HEK293 (cell line): Measurements from ENCODE around the gene SUPT5H.
A peak's percentile ranks its signal among the peaks of the same experiment; 100 is the strongest.

ENCODE experiments used
- GLI2 ChIP-seq: fragments of 450-650 bp; formaldehyde crosslinking; IDR thresholded peaks from 2 replicates; pipeline ENCODE4; 2017; ENCODE audit warnings: missing biosample characterization, missing genetic modification characterization, low read depth, borderline replicate concordance
- KLF1 ChIP-seq: fragments of 450-650 bp; formaldehyde crosslinking; IDR thresholded peaks from 2 replicates; pipeline ENCODE4 v1.5.1; 2016; ENCODE audit warnings: missing biosample characterization, missing genetic modification characterization
- KLF16 ChIP-seq: fragments of 450-650 bp; formaldehyde crosslinking; IDR thresholded peaks from 2 replicates; pipeline ENCODE4 v1.5.1; 2017; ENCODE audit warnings: missing biosample characterization, missing genetic modification characterization
- KLF7 ChIP-seq: fragments of 450-650 bp; formaldehyde crosslinking; IDR thresholded peaks from 2 replicates; pipeline ENCODE4 v1.5.1; 2016; ENCODE audit warnings: missing biosample characterization, missing genetic modification characterization, borderline replicate concordance
- MYNN ChIP-seq: fragments of 450-650 bp; formaldehyde crosslinking; IDR thresholded peaks from 2 replicates; pipeline ENCODE4 v1.5.1; 2016; ENCODE audit warnings: missing biosample characterization, missing genetic modification characterization, borderline replicate concordance
- RBAK ChIP-seq: fragments of 450-650 bp; formaldehyde crosslinking; IDR thresholded peaks from 2 replicates; pipeline ENCODE4 v1.5.1; 2016; ENCODE audit warnings: missing biosample characterization, missing genetic modification characterization
- SP2 ChIP-seq: fragments of 450-650 bp; formaldehyde crosslinking; IDR thresholded peaks from 2 replicates; pipeline ENCODE4 v1.5.1; 2016; ENCODE audit warnings: missing biosample characterization, missing genetic modification characterization
- SP3 ChIP-seq: fragments of 450-650 bp; formaldehyde crosslinking; IDR thresholded peaks from 2 replicates; pipeline ENCODE4 v1.5.1; 2016; ENCODE audit warnings: missing biosample characterization, missing genetic modification characterization
- WT1 ChIP-seq: fragments of 450-650 bp; formaldehyde crosslinking; IDR thresholded peaks from 2 replicates; pipeline ENCODE4 v1.5.1; 2016; ENCODE audit warnings: missing biosample characterization, missing genetic modification characterization
- ZNF138 ChIP-seq: fragments of 450-650 bp; formaldehyde crosslinking; IDR thresholded peaks from 2 replicates; pipeline ENCODE4 v1.5.1; 2016; ENCODE audit warnings: missing biosample characterization, missing genetic modification characterization, borderline replicate concordance
- ZNF23 ChIP-seq: fragments of 450-650 bp; formaldehyde crosslinking; IDR thresholded peaks from 2 replicates; pipeline ENCODE4 v1.5.1; 2016; ENCODE audit warnings: missing biosample characterization, missing genetic modification characterization, borderline replicate concordance
- ZNF274 ChIP-seq, 2 experiments: fragments of 200-500 bp in 1 of 2; fragments of 450-650 bp in 1 of 2; sonication (Bioruptor generic) in 1 of 2; formaldehyde crosslinking in 1 of 2; IDR thresholded peaks; 2 replicates each; pipeline versions ENCODE4 v1.5.1 to v1.6.1; 2014 to 2016; ENCODE audit warnings: borderline replicate concordance in 1 of 2, inconsistent platforms in 1 of 2, low read length in 1 of 2, missing biosample characterization in 1 of 2, missing genetic modification characterization in 1 of 2
- ZNF324 ChIP-seq: fragments of 450-650 bp; formaldehyde crosslinking; IDR thresholded peaks from 2 replicates; pipeline ENCODE4 v1.5.1; 2016; ENCODE audit warnings: missing biosample characterization, missing genetic modification characterization
- ZNF335 ChIP-seq: fragments of 450-650 bp; formaldehyde crosslinking; conservative IDR thresholded peaks from 2 replicates; pipeline ENCODE4 v1.5.1; 2016; ENCODE audit warnings: missing biosample characterization, missing genetic modification characterization
- ZNF404 ChIP-seq: fragments of 450-650 bp; formaldehyde crosslinking; IDR thresholded peaks from 2 replicates; pipeline ENCODE4 v1.5.1; 2017; ENCODE audit warnings: missing biosample characterization, missing genetic modification characterization
- ZNF670 ChIP-seq: fragments of 450-650 bp; formaldehyde crosslinking; IDR thresholded peaks from 2 replicates; pipeline ENCODE4 v1.5.1; 2016; ENCODE audit warnings: missing biosample characterization, missing genetic modification characterization, low read depth
- ZNF747 ChIP-seq: fragments of 450-650 bp; formaldehyde crosslinking; IDR thresholded peaks from 2 replicates; pipeline ENCODE4 v1.5.1; 2016; ENCODE audit warnings: missing biosample characterization, missing genetic modification characterization
- ZNF76 ChIP-seq: fragments of 450-650 bp; formaldehyde crosslinking; IDR thresholded peaks from 2 replicates; pipeline ENCODE4; 2016; ENCODE audit warnings: low read depth, missing biosample characterization, missing genetic modification characterization, borderline replicate concordance
- ZNF777 ChIP-seq: fragments of 450-650 bp; formaldehyde crosslinking; IDR thresholded peaks from 2 replicates; pipeline ENCODE4 v1.5.1; 2017; ENCODE audit warnings: missing biosample characterization, missing genetic modification characterization, borderline replicate concordance
- ZNF830 ChIP-seq: fragments of 450-650 bp; IDR thresholded peaks from 2 replicates; pipeline ENCODE4 v1.5.0; 2018; ENCODE audit warnings: missing biosample characterization, missing genetic modification characterization, low read depth, mild to moderate bottlenecking, moderate library complexity
- ZXDB ChIP-seq: fragments of 450-650 bp; formaldehyde crosslinking; IDR thresholded peaks from 2 replicates; pipeline ENCODE4 v1.5.1; 2016; ENCODE audit warnings: missing biosample characterization, missing genetic modification characterization
- TF ChIP-seq, protein P1 (sequence below): fragments of 450-650 bp; formaldehyde crosslinking; conservative IDR thresholded peaks from 2 replicates; pipeline ENCODE4 v1.5.1; 2016; ENCODE audit warnings: low read depth, missing biosample characterization, missing genetic modification characterization
- TF ChIP-seq, protein P2 (sequence below): fragments of 450-650 bp; formaldehyde crosslinking; IDR thresholded peaks from 2 replicates; pipeline ENCODE4 v1.5.1; 2017; ENCODE audit warnings: missing biosample characterization, missing genetic modification characterization
- TF ChIP-seq, protein P3 (sequence below): fragments of 450-650 bp; IDR thresholded peaks from 2 replicates; pipeline ENCODE4 v1.5.1; 2018; ENCODE audit warnings: missing biosample characterization, missing genetic modification characterization
- TF ChIP-seq, protein P4 (sequence below): fragments of 450-650 bp; formaldehyde crosslinking; IDR thresholded peaks from 2 replicates; pipeline ENCODE4 v1.5.1; 2016; ENCODE audit warnings: missing biosample characterization, missing genetic modification characterization

The SUPT5H gene

DNA sequence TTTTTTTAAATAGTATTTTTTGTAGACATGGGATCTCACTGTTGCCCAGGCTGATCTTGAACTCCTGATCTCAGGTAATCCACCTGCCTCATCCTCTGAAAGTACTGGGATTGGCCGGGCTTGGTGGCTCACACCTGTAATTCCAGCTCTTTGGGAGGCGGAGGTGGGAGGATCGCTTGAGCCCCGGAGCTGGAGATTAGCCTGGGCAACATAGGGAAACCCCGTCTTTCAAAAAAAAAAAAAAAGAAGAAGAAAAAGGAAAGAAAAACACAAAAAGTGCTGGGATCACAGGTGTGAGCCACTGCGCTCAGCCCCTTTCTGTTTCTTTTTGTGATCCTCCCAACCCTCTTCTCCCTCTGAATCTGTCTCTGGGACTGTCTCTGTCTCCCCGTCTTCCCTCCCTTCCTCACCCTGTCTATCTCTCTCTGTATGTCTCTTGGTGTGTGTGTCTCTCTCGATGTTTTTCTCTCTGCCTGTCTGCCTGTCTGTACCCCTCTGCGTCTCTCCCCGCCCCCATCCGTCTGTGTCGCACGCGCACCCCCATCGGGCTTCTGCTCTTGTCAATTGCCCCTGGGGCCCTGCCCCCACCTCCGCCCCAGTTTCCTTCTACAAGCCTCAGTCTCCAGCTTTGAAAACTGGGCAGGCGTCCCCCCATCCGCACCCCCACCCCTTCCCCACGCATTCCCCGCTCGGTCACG lies 39.3 kb upstream of the SUPT5H start (continued):
- TF ChIP-seq, protein P1, sequence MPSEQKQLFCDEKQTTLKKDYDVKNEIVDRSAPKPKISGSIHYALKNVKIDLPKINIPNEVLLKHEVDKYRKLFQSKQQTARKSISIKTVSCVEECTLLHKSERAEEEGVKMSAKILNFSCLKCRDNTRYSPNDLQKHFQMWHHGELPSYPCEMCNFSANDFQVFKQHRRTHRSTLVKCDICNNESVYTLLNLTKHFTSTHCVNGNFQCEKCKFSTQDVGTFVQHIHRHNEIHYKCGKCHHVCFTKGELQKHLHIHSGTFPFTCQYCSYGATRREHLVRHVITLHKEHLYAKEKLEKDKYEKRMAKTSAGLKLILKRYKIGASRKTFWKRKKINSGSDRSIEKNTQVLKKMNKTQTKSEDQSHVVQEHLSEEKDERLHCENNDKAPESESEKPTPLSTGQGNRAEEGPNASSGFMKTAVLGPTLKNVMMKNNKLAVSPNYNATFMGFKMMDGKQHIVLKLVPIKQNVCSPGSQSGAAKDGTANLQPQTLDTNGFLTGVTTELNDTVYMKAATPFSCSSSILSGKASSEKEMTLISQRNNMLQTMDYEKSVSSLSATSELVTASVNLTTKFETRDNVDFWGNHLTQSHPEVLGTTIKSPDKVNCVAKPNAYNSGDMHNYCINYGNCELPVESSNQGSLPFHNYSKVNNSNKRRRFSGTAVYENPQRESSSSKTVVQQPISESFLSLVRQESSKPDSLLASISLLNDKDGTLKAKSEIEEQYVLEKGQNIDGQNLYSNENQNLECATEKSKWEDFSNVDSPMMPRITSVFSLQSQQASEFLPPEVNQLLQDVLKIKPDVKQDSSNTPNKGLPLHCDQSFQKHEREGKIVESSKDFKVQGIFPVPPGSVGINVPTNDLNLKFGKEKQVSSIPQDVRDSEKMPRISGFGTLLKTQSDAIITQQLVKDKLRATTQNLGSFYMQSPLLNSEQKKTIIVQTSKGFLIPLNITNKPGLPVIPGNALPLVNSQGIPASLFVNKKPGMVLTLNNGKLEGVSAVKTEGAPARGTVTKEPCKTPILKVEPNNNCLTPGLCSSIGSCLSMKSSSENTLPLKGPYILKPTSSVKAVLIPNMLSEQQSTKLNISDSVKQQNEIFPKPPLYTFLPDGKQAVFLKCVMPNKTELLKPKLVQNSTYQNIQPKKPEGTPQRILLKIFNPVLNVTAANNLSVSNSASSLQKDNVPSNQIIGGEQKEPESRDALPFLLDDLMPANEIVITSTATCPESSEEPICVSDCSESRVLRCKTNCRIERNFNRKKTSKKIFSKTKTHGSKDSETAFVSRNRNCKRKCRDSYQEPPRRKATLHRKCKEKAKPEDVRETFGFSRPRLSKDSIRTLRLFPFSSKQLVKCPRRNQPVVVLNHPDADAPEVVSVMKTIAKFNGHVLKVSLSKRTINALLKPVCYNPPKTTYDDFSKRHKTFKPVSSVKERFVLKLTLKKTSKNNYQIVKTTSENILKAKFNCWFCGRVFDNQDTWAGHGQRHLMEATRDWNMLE (tag by site-specific recombination): no peak
- TF ChIP-seq ZNF830 (no peak), ZNF777 (peak; percentile 54; the same call in 1 of the 2 replicates), ZNF747 (tag by site-specific recombination) (no peak), ZXDB (tag by site-specific recombination) (peak; percentile 65; the same call in 1 of the 2 replicates), SP2 (tag by site-specific recombination) (peak; percentile 25; the same call in 1 of the 2 replicates), GLI2 (tag by site-specific recombination) (no peak), WT1 (tag by site-specific recombination) (peak; percentile 60; the same call in 1 of the 2 replicates), KLF16 (peak; percentile 62; the same call in 1 of the 2 replicates), MYNN (no peak), ZNF335 (tag by site-specific recombination) (peak; percentile 96), ZNF76 (tag by site-specific recombination) (peak; percentile 38; the same call in 1 of the 2 replicates), ZNF670 (tag by site-specific recombination) (no peak), ZNF274 (IDR thresholded peaks at IDR 0.05; ENCODE audit: low read length) (no peak), ZNF274 (tag by site-specific recombination; IDR thresholded peaks at IDR 0.05; ENCODE audit: borderline replicate concordance) (peak; percentile 51; the same call in 1 of the 2 replicates), KLF1 (tag by site-specific recombination) (peak; percentile 50), SP3 (tag by site-specific recombination) (no peak), ZNF138 (tag by site-specific recombination) (peak; percentile 42; the same call in 1 of the 2 replicates), KLF7 (peak; percentile 80), ZNF324 (tag by site-specific recombination) (peak; percentile 41; the same call in 1 of the 2 replicates), ZNF23 (tag by site-specific recombination) (no peak), ZNF404 (tag by site-specific recombination) (no peak), RBAK (tag by site-specific recombination) (peak; percentile 69; the same call in 1 of the 2 replicates)
- TF ChIP-seq, protein P2, sequence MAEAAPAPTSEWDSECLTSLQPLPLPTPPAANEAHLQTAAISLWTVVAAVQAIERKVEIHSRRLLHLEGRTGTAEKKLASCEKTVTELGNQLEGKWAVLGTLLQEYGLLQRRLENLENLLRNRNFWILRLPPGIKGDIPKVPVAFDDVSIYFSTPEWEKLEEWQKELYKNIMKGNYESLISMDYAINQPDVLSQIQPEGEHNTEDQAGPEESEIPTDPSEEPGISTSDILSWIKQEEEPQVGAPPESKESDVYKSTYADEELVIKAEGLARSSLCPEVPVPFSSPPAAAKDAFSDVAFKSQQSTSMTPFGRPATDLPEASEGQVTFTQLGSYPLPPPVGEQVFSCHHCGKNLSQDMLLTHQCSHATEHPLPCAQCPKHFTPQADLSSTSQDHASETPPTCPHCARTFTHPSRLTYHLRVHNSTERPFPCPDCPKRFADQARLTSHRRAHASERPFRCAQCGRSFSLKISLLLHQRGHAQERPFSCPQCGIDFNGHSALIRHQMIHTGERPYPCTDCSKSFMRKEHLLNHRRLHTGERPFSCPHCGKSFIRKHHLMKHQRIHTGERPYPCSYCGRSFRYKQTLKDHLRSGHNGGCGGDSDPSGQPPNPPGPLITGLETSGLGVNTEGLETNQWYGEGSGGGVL (tag by site-specific recombination): peak; percentile 43
- TF ChIP-seq, protein P3, sequence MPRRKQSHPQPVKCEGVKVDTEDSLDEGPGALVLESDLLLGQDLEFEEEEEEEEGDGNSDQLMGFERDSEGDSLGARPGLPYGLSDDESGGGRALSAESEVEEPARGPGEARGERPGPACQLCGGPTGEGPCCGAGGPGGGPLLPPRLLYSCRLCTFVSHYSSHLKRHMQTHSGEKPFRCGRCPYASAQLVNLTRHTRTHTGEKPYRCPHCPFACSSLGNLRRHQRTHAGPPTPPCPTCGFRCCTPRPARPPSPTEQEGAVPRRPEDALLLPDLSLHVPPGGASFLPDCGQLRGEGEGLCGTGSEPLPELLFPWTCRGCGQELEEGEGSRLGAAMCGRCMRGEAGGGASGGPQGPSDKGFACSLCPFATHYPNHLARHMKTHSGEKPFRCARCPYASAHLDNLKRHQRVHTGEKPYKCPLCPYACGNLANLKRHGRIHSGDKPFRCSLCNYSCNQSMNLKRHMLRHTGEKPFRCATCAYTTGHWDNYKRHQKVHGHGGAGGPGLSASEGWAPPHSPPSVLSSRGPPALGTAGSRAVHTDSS: no peak
- TF ChIP-seq, protein P4, sequence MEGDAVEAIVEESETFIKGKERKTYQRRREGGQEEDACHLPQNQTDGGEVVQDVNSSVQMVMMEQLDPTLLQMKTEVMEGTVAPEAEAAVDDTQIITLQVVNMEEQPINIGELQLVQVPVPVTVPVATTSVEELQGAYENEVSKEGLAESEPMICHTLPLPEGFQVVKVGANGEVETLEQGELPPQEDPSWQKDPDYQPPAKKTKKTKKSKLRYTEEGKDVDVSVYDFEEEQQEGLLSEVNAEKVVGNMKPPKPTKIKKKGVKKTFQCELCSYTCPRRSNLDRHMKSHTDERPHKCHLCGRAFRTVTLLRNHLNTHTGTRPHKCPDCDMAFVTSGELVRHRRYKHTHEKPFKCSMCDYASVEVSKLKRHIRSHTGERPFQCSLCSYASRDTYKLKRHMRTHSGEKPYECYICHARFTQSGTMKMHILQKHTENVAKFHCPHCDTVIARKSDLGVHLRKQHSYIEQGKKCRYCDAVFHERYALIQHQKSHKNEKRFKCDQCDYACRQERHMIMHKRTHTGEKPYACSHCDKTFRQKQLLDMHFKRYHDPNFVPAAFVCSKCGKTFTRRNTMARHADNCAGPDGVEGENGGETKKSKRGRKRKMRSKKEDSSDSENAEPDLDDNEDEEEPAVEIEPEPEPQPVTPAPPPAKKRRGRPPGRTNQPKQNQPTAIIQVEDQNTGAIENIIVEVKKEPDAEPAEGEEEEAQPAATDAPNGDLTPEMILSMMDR (tag by site-specific recombination): peak; percentile 23; the same call in 1 of the 2 replicates
